Measurements from ENCODE around the gene ADD1.

ADD1 gene

GRCh38 chr4:2804973-2805501 is 38.6 kb upstream of the ADD1 start:
- no peak for DNase-seq

GRCh38 chr4:2805712-2806389 is 37.8 kb upstream of the ADD1 start:
- DNase-seq = no peak

GRCh38 chr4:2806390-2807355 is 37.0 kb upstream of the ADD1 start:
- DNase-seq = no peak

GRCh38 chr4:2807571-2807970 is 36.1 kb upstream of the ADD1 start:
- DNase-seq = no peak

- DNase-seq = no peak
Observed at GRCh38 chr4:2808001-2808400, 35.6 kb upstream of the ADD1 start.

- DNase-seq = no peak
Observed at GRCh38 chr4:2809610-2810180, 33.9 kb upstream of the ADD1 start.

GRCh38 chr4:2810388-2810787 is 33.3 kb upstream of the ADD1 start:
- no peak for DNase-seq

- peak; percentile 74 for DNase-seq
Observed at GRCh38 chr4:2811830-2812611, 31.6 kb upstream of the ADD1 start.

GRCh38 chr4:2812612-2813354 is 30.9 kb upstream of the ADD1 start:
- no peak for DNase-seq

- no peak for DNase-seq
Observed at GRCh38 chr4:2813446-2814405, 29.9 kb upstream of the ADD1 start.

GRCh38 chr4:2814627-2815270 is 28.9 kb upstream of the ADD1 start:
- no peak for DNase-seq

- no peak for DNase-seq
Observed at GRCh38 chr4:2816401-2816954, 27.2 kb upstream of the ADD1 start.

GRCh38 chr4:2817137-2817536 is 26.5 kb upstream of the ADD1 start:
- DNase-seq = no peak

- DNase-seq = peak; percentile 30
Observed at GRCh38 chr4:2817701-2818350, 25.8 kb upstream of the ADD1 start.

- no peak for DNase-seq
Observed at GRCh38 chr4:2818351-2818939, 25.2 kb upstream of the ADD1 start.

- no peak for DNase-seq
Observed at GRCh38 chr4:2819244-2820215, 24.1 kb upstream of the ADD1 start.

Data from fibroblast of skin of back (primary cell).